ENCODE measurements around the gene FCAMR. TPM values are rescaled to one million over a fixed set of nuclear protein-coding genes. Genes with fewer than 3 reads are reported as not detected.

FCAMR gene
- total and polyA plus RNA-seq, 9 donors = not detected

DNA sequence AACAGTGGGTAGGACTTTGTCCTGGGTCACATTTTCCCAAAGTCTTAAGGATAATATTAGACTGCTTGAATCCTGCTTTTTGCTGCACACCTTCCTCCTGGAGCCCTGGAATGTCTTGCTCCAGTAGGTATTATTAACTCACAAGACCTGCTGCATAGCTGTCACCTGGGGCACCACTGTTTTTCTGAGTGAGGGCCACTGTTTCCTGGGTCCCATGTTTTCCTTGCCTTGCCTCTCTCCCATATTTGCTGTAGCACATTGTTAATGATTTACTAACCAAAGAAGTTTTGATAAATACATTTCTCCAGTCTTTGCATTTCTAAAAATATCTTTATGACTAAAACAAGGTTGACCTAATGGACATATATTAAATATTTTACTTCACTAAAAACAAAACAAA, 22.5 kb upstream of the FCAMR start:
- Histone ChIP-seq H3K36me3 (no peaks in the 10 kb centered on the region), H3K4me1 (ENCODE audit: insufficient read depth) (no peaks in the 10 kb centered on the region), H3K9me3 (no peaks in the 10 kb centered on the region), H3K27me3 (no peaks in the 10 kb centered on the region), H3K27ac (no peak overlapping the region), H3K4me3 (no peak overlapping the region)
- no peak for DNase-seq
- intact Hi-C loops (cut with DNase I) = no loop called here
- TF ChIP-seq CTCF (IDR thresholded peaks at IDR 0.05) (no peak), POLR2A (IDR thresholded peaks at IDR 0.05) (no peak), EP300 (IDR thresholded peaks at IDR 0.05) (no peak)

DNA sequence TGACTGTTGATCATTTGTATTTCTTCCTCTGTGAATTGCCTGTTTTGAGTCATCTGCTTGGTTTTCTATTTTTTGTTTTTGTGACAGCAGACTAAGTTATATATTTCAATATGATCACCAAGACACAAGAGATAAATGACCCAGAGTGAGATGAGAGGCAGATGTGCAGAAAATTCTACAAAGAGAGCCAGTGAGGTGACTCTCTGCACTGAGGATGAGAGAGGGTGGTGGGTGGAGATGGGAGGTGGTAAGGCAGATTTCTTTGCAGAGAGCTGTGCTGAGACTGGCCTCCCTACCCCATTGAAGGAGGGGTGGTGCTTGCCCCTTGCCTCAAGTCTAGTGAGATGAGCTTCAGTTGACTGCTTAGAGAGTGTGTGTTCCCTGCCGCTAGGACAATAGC, 17.6 kb upstream of the FCAMR start:
- H3K4me1 ChIP-seq (ENCODE audit: insufficient read depth) = no peaks in the 10 kb centered on the region
- DNase-seq = no peak
- TF ChIP-seq POLR2A (IDR thresholded peaks at IDR 0.05) = no peak
- TF ChIP-seq CTCF (IDR thresholded peaks at IDR 0.05) = no peak
- TF ChIP-seq EP300 (IDR thresholded peaks at IDR 0.05) = no peak
- intact Hi-C loops (cut with DNase I) = loop anchor here in 1 of 4 donors (10.0 kb wide), 1 partner anchor 393 kb away; no protein-coding TSS in a partner anchor
- no peaks in the 10 kb centered on the region for H3K27me3 ChIP-seq
- 91 to 100% (median 100%) methylated on average over 1 of the region's 1 CpG for WGBS, 3 donors
- H3K36me3 ChIP-seq = no peaks in the 10 kb centered on the region
- no peak overlapping the region for H3K4me3 ChIP-seq
- no peaks in the 10 kb centered on the region for H3K9me3 ChIP-seq
- no peak overlapping the region for H3K27ac ChIP-seq

GRCh38 chr1:206986885-206987284, 16.6 kb upstream of the FCAMR start:
- Histone ChIP-seq H3K27ac (no peak overlapping the region), H3K27me3 (no peaks in the 10 kb centered on the region), H3K4me1 (ENCODE audit: insufficient read depth) (no peaks in the 10 kb centered on the region), H3K9me3 (no peaks in the 10 kb centered on the region), H3K36me3 (no peaks in the 10 kb centered on the region), H3K4me3 (no peak overlapping the region)
- intact Hi-C loops (cut with DNase I) = loop anchor here in 1 of 4 donors (10.0 kb wide), 1 partner anchor 392 kb away; no protein-coding TSS in a partner anchor
- WGBS, 3 donors = 42 to 50% (median 48%) methylated on average over 3 of the region's 3 CpGs
- TF ChIP-seq EP300 (IDR thresholded peaks at IDR 0.05) (no peak), POLR2A (IDR thresholded peaks at IDR 0.05) (no peak), CTCF (IDR thresholded peaks at IDR 0.05) (no peak)
- DNase-seq = no peak

GRCh38 chr1:206986402-206986801, 16.1 kb upstream of the FCAMR start:
- Histone ChIP-seq H3K9me3 (no peaks in the 10 kb centered on the region), H3K27me3 (no peaks in the 10 kb centered on the region), H3K36me3 (no peaks in the 10 kb centered on the region), H3K4me3 (no peak overlapping the region), H3K4me1 (ENCODE audit: insufficient read depth) (no peaks in the 10 kb centered on the region), H3K27ac (no peak overlapping the region)
- 75 to 91% (median 83%) methylated on average over 3 of the region's 3 CpGs for WGBS, 3 donors
- no peak for TF ChIP-seq EP300 (IDR thresholded peaks at IDR 0.05)
- no peak for TF ChIP-seq CTCF (IDR thresholded peaks at IDR 0.05)
- no peak for TF ChIP-seq POLR2A (IDR thresholded peaks at IDR 0.05)
- DNase-seq = no peak
- intact Hi-C loops (cut with DNase I) = loop anchor here in 1 of 4 donors (10.0 kb wide), 1 partner anchor 392 kb away; no protein-coding TSS in a partner anchor
